ENCODE data around the gene NEU4. TPM values are rescaled to one million over a fixed set of nuclear protein-coding genes. Genes with fewer than 3 reads are reported as not detected.
A peak's percentile ranks its signal among the peaks of the same experiment; 100 is the strongest.
"Not testable (repeated sequence)": the region's sequence is repeated elsewhere in the genome, so short reads cannot be mapped to it uniquely, and the experiment has no call there.

Gene NEU4
- total RNA-seq, 1 donor from 2014 or later = 0.13 TPM

DNA sequence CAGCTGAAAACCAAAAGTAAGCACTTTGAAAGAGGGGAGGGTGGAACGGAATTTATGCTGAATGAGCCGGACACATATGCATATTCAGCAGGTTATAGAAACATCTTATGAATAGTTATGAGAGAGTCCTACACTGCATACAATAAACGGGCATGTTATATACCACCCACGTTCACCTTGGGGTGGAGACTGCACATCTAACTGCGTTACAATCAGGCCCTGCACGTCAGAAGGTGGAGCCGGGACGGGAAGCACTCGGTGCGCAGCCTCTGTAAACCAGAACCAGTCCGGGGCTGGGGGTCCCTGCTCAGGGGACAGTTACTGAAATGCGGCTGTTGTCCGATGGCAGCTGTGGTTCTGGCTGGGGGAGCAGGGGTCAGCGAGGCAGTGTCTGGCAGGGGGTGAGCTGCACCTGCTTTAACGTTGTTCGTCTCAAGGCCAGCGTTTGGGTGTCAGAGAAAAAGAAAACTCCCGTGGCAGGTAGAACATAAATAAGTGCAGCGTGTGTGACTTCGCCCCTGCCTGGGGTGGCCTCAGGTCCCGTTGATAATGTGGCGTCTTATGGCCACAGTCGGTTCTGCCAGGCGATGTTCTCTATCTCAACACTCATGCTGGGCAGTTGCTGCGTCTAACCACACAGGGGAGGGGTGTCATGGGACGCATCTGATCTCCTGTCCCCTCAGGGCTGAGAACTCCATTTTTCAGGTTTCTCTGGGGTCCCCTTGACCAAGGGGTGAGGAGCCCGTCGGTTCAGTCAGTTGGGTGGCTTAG is 24.9 kb downstream of the NEU4 start:
- not testable (repeated sequence) for DNase-seq (ENCODE audit: low read depth in 2 of 2)

DNA sequence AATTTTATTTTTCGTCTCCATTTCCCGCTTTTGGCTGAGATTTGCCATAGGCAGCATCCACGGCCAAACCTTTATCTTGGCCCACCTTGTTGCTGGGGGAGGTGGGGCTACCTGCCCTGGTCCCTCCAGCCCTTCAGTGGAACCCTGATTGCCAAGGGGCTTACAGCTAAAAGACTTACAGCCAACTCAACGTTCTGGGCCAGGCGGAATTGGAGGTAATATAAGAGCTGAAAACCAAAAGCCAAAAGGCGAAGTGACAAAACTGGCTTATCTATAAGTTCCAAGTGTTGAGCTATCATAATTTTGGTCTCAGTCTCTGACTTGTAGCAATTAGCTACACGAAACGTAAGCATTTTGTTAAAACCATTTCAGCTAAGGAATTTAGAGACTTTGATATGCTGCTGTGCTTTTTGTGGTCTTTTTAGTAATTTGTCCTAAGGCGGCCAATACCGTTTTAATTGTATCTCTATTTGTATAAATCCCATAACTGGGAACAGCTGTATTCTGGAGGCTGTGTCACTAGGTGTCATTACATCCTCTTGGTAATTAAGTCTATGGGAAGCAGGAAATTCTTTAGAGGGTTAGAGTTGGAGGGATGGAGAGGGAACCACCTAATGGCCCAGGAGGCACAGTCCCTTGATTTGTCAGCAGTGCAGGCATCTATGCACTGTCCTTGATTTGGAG is 25.7 kb downstream of the NEU4 start:
- no peak for DNase-seq (ENCODE audit: low read depth in 2 of 2)

DNA sequence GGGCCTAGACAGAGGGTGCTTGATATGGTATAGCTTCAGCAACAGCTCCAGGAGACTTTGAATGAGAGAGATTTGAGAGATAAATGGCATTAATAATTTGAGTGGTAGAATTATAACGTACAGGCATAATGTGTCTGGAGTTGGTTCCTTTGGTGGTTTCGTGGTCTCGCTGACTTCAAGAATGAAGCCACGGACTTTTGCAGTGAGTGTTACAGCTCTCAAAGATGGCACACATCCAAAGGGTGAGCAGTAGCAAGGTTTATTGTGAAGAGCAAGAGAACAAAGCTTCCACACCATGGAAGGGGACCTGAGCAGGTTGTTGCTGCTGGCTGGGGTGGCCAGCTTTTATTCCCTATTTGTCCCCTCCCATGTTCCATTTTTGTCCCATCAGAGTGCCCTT is 26.6 kb downstream of the NEU4 start:
- DNase-seq (ENCODE audit: low read depth in 2 of 2) = no peak

DNA sequence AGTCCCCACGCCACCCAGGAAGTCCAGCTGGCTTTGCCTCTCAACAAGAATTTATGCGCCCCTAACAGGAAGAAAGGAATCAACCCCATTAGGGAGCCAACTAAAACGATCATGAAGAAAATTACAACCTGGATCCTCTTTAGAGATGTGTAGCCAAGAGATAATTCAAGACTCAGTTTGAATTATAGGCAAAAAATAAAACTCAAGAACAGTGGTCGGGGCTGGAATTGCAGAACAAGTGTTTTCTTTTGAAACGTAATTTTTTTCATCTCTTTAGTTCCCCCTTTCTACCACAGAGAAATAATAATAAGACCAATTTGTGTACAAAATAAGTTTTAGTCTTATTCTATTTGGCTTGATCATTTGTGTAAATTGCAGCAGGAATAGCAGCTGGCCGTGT is 27.3 kb downstream of the NEU4 start:
- DNase-seq (ENCODE audit: low read depth in 2 of 2) = no peak

DNA sequence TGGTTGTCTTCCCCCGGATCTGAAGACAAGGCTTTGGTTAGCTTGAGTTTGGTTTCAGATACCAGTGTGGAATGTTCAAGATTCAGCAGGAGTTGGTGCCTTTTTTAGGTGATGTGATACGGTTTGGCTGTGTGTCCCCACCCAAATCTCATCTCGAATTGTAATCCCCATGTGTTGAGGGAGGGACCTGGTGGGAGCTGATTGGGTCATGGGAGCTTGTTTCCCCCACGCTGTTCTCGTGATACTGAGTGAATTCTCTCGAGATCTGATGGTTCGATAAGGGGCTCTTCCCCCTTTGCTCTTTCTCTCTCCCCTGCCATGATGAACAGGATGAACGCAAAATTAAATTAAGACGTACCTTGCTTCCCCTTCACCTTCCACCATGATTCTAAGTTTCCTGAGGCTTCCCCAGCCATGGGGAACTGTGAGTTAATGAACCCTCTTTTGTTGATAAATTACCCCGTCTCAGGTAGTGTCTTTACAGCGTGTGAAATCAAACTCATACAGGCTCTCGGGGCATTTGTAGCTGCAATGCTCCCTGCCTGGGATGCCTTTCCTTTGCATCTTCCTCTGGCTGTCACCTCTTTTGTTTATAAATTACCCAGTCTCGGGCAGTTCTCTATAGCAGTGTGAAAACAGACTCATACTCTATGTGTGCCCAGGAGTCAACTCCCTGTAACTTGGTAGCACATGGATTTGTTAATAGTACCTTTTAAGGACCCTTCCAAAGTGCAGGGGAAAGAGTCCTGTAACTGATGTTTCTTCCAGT is 28.4 kb downstream of the NEU4 start:
- no peak for DNase-seq (ENCODE audit: low read depth in 2 of 2)

DNA sequence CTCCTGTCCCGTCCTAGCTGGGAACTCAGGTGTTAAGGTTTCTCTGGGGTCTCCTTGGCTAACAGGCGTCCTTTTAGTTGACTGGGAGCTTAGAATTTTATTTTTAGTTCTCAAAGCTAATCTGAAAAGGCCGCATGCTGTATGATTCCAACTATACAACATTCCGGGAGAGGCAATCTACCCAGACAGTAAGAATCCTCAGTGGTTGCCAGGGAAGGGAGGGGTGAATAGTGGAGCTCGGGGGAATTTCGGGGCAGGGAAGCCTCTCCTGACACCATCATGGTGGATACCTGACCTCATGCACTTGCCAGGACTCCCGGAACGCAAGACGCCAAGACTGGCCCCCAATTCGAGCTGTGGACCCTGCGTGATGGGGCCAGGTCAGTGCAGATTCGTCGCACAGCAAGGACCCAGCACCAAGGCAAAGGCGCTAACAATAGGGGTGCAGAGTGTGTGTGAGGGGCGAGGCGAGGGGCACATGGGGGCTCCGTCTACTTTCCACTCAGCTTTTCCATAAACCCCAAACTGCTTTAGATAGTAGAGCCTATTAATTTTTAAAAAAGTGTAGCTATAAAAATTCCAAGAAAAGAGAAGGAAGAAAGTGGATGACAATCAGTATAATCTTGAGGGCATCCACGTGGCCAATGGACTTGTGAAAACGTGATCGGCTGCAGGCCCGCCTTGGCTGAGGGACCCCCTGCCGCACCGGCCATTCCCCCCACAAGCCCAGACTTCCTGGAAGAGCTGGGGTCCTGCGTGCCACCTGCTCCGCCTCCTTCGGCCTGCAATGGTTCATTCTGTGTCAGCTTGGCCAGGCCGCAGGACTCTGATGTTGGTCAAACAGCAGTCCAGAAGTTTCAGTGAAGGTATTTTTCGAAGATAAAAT is 32.4 kb downstream of the NEU4 start:
- DNase-seq (ENCODE audit: low read depth in 2 of 2) = no peak

DNA sequence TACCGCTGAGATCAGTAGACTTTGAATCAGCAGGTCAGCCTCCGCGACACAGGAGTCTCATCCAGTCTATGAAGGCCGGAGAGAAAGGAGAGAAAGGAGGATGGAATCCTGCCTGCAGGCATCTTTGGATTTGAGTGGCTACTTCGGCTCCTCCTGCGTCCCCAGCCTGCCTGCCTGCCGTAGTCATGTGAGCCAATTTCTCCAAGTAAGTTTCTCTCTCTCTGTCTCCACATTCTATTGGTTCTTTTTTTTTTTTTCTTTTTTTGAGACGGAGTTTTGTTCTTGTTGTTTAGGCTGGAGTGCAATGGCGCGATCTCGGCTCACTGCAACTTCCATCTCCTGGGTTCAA is 33.0 kb downstream of the NEU4 start:
- DNase-seq (ENCODE audit: low read depth in 2 of 2) = no peak

DNA sequence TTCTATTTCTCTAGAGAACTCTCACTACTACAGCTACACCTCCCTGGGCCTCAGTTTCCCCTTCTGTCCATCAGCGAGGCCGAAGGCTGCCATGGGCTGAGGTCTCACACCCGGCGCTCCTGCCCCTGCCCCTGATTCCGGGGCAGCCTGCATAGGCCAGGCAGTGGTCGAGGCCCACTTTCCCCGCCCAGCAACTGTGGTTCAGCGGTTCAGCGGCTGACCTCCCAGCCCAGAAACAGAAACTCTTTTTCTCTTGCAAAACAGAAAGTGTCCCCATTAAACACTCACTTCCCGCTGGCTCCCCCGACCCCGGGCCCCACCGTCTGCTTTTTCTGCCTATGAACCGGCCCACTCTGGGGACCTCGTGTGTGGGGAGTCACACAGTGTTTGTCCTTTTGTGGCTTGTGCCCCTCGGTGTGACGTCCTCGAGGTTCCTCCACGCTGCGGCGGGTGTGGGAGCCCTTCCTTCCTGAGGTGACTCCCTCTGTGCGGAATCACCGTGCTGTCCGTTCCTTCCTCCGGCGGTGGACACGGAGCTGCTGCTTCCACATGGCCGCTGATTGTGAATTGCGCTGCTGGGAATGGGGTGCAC is 33.7 kb downstream of the NEU4 start:
- peak in 1 of 2 donors; percentile 14 for DNase-seq (ENCODE audit: low read depth in 2 of 2)

DNA sequence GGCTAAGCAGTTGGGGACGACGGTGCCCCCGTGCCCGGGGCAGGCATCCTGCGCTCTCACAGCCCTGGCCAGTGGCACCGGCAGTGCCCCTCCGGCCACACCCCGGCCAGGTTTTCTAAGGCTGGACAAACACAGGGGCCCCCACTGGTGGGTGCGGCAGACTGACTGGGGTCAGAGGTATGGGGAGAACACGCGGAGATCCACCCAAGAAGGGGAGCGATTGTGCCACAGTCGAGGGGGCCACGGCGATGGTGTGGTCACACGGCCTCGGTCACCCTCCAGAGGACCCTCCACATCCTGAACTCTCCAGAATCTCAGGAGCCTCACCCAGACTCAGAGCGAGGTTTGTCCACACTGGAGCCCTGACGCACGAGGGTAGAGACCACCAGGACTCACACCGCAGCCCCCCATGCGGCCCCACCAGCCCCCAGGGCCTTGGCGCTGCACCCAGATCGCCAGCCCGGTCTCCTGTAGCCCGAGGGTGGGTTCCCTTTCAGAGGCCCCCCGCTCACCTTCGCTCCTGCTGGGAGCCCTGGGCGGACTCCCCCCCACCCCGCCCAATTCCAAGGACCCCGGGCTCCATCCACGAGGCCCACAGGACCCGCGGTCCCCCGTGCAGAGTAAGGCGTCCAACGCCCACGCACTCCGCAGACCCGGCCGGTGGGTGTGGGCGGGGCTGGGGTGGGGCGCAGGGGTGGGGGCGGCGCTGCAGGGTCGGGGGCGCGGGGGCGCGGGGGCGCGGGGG is 34.5 kb downstream of the NEU4 start:
- no peak for DNase-seq (ENCODE audit: low read depth in 2 of 2)

DNA sequence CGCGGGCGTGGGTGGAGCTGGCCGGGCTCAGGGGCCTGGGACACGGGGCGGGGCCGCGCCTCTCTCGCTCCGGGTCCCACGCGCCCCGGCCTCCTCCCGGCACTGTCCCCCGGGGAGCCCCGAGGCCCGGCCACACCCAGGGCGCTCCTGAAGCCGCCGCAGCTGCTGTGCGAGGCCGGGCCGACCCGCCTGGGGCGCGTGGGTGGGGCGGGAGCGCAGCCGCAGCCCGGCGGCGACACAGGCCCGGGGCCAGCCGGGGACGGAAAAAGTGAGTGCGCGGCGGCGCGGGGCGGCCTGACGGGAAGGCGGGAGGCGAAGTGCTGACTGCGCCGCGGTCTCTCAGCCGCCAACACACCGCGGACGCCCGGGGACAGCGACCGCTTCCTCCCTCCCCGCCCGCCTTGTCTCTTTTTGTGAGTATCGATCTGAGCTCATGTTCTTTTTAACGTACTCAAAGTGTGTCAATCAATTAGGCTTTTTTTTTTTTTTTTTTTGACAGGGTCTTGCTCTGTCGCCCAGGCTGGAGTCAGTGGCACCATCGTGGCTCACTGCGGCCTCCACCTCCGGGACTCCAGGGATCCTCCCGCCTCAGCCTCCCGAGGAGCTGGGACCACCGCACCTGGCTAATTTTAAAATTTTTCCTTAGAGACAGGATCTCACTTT is 35.2 kb downstream of the NEU4 start:
- DNase-seq (ENCODE audit: low read depth in 2 of 2) = peak; percentile 51 to 62

DNA sequence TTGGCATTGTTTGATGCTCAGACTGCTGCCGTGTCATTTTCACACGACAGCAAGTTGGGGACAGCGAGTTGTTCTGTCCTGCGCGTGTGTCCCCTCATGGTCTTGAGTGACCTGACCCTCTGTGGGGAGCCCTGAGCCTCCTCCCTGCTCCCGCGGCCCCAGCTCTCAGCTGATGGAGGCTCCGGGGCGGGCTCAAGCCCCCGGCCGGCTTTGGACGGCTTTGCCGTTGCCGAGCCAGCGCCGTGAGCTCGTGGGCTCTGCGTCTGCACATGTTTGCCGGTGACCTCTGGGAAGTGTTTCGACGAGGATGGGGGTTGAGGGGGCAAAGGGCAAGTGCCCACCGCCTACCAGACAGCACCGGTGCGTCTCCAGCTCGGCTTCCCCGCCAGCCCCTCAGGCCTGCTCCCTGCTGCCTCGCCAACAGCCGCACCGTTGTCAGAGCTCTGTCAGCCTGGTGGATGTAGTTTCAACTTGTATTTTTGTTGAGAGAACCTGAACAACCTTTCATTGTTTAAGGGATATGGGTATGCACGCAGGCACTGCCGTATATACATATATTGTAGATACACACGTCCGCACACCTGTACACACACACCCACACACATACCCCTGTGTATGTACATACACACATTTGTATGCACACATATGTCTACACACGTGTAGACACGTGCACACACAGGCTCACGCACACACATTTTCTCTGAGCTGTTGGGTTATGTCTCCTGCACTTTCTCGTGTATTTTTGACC is 36.0 kb downstream of the NEU4 start:
- DNase-seq (ENCODE audit: low read depth in 2 of 2) = no peak

DNA sequence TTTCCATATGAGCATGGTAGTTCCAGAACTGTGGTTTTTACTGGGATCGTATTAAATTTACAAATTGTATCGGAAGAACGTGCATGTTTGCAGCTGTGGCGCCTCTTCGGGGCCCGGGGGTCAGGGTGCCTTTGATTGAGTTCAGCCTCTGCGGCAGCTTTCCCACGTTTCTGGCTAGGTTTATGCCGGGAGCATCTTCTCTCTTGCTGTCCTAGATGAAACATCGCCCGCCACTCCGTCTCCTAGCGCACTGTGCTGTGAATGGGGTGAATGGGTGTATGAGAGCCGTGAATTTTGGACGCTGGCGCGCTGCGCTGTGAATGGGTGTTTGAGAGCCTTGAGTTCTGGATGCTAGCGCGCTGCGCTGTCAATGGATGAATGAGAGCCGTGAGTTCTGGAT is 37.4 kb downstream of the NEU4 start:
- no peak for DNase-seq (ENCODE audit: low read depth in 2 of 2)

DNA sequence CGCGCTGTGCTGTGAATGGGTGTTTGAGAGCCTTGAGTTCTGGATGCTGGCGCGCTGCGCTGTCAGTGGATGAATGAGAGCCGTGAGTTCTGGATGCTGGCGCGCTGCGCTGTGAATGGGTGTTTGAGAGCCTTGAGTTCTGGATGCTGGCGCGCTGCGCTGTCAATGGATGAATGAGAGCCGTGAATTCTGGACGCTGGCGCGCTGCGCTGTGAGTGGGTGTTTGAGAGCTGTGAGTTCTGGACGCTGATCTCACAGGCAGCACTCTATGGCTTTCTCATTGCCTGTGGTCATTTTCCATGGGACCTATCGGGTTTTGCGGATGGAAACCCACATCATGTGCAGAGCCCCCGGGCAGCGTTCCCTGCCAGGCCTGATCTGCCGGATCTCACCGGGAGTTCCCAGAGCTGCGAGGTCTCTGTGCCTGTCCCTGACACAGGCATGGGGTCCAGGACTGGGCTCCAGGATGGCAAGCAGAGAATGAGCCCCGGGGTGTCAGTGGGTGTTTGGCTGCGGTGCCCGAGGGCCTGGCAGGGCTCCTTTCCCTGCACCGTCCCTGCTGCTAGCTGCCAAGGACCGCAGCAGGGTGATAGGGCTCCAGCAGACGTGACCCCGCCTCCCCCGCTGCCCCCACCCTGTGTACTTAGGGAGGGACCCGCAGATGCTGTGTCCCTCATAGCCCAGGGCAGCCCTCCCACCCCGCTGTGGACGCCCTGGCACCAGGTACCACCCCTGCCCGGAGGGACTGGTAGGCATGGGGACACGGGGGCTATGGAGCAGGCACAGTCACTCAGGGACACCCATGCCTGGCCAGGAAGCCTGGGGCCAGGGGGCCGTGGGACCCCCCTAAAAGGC is 40.0 kb downstream of the NEU4 start:
- no peak for DNase-seq (ENCODE audit: low read depth in 2 of 2)

DNA sequence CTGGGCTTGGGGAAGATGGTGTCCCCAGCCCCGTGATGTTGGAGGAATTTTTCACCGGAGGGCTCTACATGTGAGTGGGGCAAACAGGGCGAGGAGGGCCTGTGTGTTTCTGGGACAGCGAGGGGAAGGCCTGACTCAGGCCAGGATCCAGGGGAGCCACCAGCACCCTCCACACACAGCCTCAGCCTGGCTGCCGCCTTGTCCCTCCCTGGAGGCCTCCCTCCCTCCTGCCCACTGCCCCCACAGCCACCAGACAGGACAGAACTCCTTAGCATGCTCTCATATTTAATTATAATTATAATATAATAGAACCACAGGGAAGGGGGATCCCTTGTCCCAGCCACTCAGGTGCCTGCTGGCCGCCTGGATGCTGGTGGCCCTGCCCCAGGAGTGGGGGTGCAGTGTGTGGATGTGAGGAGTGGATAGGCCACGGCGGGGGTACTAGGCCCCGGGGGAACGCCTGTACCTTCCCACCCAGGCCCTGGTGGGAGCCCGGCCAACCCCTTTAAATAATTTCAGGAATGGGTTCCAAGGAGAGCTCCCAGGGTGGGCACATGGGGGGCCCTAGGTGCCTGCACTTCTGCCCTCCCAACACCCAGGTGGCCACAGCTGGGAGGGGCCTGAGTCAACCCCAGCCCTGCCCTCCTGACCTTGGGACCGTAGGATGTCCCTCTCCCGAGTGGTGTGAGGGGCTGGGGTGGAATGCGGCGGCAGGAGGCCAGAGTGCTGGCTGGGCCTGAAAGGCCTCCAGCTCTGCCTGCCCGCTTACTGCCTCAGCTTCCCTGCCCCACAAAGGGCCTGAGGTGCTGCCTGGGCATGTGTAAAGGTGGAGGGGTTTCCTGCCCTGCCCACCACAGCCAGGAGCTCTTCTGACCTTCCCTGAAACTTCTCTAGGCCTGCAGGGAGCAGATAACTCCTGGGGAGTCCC is 40.9 kb downstream of the NEU4 start:
- no peak for DNase-seq (ENCODE audit: low read depth in 2 of 2)

DNA sequence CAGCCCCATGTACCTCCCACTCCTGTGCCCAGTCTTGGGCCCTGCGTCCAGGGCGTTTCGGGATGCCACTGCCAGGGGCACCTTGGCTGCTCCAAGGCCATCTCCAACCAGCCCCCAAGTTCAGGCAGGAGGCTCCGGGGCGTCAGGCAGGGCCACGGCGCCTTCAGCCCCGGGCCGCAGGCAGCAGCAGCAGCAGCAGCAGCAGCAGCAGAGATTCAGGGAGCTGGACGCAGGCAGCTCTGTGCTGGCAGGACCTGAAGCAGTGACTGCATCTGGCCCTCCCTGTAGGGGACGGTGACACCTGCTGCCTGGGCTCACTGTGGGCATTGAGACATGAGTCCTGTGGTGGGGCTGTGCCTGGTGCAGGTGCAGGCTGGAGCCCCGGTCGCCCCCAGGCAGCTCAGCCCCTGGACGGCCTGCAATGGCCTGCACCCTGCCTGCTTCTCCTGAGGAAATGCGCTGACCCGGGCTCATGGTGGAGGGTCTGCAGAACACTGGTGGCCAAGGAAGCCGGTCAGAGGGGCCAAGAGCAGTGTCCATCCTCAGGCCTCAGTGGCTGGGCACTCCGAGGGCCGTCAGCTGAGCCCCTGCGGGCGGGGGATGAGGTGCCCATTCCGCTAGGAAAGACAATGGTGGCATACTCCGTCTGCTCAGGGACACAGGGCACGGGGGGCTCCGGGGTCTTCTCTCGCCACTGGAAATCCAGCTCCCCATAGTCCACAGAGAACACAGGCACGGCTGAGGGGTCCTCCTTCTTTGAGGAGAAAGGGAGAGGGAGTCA is 41.7 kb downstream of the NEU4 start:
- no peak for DNase-seq (ENCODE audit: low read depth in 2 of 2)

Data from dermis microvascular lymphatic vessel endothelial cell (primary cell).